Placental epithelial cell (primary cell): ENCODE results near the gene GIN1. TPM values are rescaled to one million over a fixed set of nuclear protein-coding genes. Genes with fewer than 3 reads are reported as not detected.

Experiments used
- total RNA-seq: library from RNA; depleted of rRNA; stranded (reverse); fragments of >200 nt; gene quantifications from 2 replicates; pipeline ENCODE4 v1.2.3, GENCODE V29; 2012

GIN1 gene
- 4.3 and 5.2 TPM in 2 replicates for total RNA-seq

GRCh38 chr5:103119765-103120606 lies at the start of gene GIN1, which contains the start of gene PPIP5K2:
Gene GIN1, minus strand, starts transcription at chr5:103120138. Its CDS starts 11,431 bp downstream, at chr5:103108707.
Gene PPIP5K2, plus strand, starts transcription at chr5:103120301. Its CDS starts 9,289 bp downstream, at chr5:103129590.

Other genes with a start within 250 kb of the GIN1 start
- 55.0 and 64.0 TPM in 2 replicates for gene PPIP5K2, start 163 bp upstream of the GIN1 start, total RNA-seq
- gene MACIR, start 138.6 kb upstream of the GIN1 start, total RNA-seq, result 9.0 and 11.5 TPM in 2 replicates